ENCODE measurements around the gene HCAR1. TPM values are rescaled to one million over a fixed set of nuclear protein-coding genes. Genes with fewer than 3 reads are reported as not detected.
"Not testable (repeated sequence)": the region's sequence is repeated elsewhere in the genome, so short reads cannot be mapped to it uniquely, and the experiment has no call there.

HCAR1 gene
- total and polyA plus RNA-seq, 3 donors from 2014 or later, result 0.79 to 1.0 (median 0.87) TPM

- TF ChIP-seq POLR2A (IDR thresholded peaks at IDR 0.05) (no peak), CTCF (IDR thresholded peaks at IDR 0.05) (no peak)
- Histone ChIP-seq H3K36me3 (ENCODE audit: low read depth, missing control alignments) (no peaks in the 10 kb centered on the region), H3K4me1 (no peaks in the 10 kb centered on the region), H3K4me3 (no peak overlapping the region), H3K27ac (no peak overlapping the region), H3K9me3 (no peaks in the 10 kb centered on the region), H3K27me3 (no peaks in the 10 kb centered on the region)
- DNase-seq, result no peak
- intact Hi-C loops (cut with DNase I; ENCODE audit: low total_unique reads), result no loop called here
- 85 to 94% methylated on average over 11 of the region's 11 CpGs for WGBS, 2 donors
Measured at GRCh38 chr12:122721057-122721545, 9.5 kb downstream of the HCAR1 start.

- H3K9me3 ChIP-seq; intact Hi-C loops (cut with DNase I; ENCODE audit: low total_unique reads); H3K36me3 ChIP-seq (ENCODE audit: low read depth, missing control alignments); H3K27ac ChIP-seq; DNase-seq; H3K4me3 ChIP-seq; H3K27me3 ChIP-seq; H3K4me1 ChIP-seq: not testable (repeated sequence)
- WGBS, 2 donors, result 90 to 92% methylated on average over 9 to 10 of the region's 10 CpGs
Measured at GRCh38 chr12:122716658-122717057, 14.0 kb downstream of the HCAR1 start, which contains the start of gene HCAR3. Gene HCAR3 (minus strand): TSS chr12:122716811. CDS start chr12:122716737, 74 bp downstream.

- H3K27me3 ChIP-seq; DNase-seq; H3K4me3 ChIP-seq; intact Hi-C loops (cut with DNase I; ENCODE audit: low total_unique reads); H3K4me1 ChIP-seq; H3K36me3 ChIP-seq (ENCODE audit: low read depth, missing control alignments); H3K9me3 ChIP-seq; H3K27ac ChIP-seq: not testable (repeated sequence)
- 73 to 75% methylated on average over 6 of the region's 6 CpGs for WGBS, 2 donors
Measured at GRCh38 chr12:122715211-122715610, 15.4 kb downstream of the HCAR1 start.

GRCh38 chr12:122713491-122714188, 17.0 kb downstream of the HCAR1 start:
- intact Hi-C loops (cut with DNase I; ENCODE audit: low total_unique reads); H3K4me1 ChIP-seq; H3K27ac ChIP-seq; H3K36me3 ChIP-seq (ENCODE audit: low read depth, missing control alignments); DNase-seq; H3K9me3 ChIP-seq; H3K4me3 ChIP-seq; H3K27me3 ChIP-seq: not testable (repeated sequence)
- 73 to 79% methylated on average over 3 of the region's 10 CpGs for WGBS, 2 donors

- 57 to 86% methylated on average over 1 of the region's 1 CpG for WGBS, 2 donors
- H3K4me1 ChIP-seq, result not testable (repeated sequence)
Measured at GRCh38 chr12:122711266-122711665, 19.4 kb downstream of the HCAR1 start.

GRCh38 chr12:122710341-122710740, 20.3 kb downstream of the HCAR1 start:
- WGBS, 2 donors, result 86 to 98% methylated on average over 2 of the region's 2 CpGs
- intact Hi-C loops (cut with DNase I; ENCODE audit: low total_unique reads); H3K36me3 ChIP-seq (ENCODE audit: low read depth, missing control alignments); H3K4me3 ChIP-seq; DNase-seq; H3K27ac ChIP-seq; H3K4me1 ChIP-seq; H3K9me3 ChIP-seq; H3K27me3 ChIP-seq: not testable (repeated sequence)

More at GRCh38 chr12:122711266-122711665, 19.4 kb downstream of the HCAR1 start:
- H3K4me3 ChIP-seq; H3K9me3 ChIP-seq; H3K27ac ChIP-seq; H3K27me3 ChIP-seq; intact Hi-C loops (cut with DNase I; ENCODE audit: low total_unique reads); DNase-seq; H3K36me3 ChIP-seq (ENCODE audit: low read depth, missing control alignments): not testable (repeated sequence)

GRCh38 chr12:122709287-122709686, 21.4 kb downstream of the HCAR1 start:
- H3K9me3 ChIP-seq; H3K4me1 ChIP-seq; H3K4me3 ChIP-seq; H3K27ac ChIP-seq; DNase-seq; intact Hi-C loops (cut with DNase I; ENCODE audit: low total_unique reads); H3K27me3 ChIP-seq; H3K36me3 ChIP-seq (ENCODE audit: low read depth, missing control alignments): not testable (repeated sequence)
- no CpG with 5 or more reads among the region's 3 CpGs for WGBS, 2 donors

GRCh38 chr12:122703841-122704240, 26.8 kb downstream of the HCAR1 start:
- intact Hi-C loops (cut with DNase I; ENCODE audit: low total_unique reads); H3K4me1 ChIP-seq; H3K4me3 ChIP-seq; H3K27me3 ChIP-seq; H3K9me3 ChIP-seq; H3K27ac ChIP-seq; DNase-seq; H3K36me3 ChIP-seq (ENCODE audit: low read depth, missing control alignments): not testable (repeated sequence)
- WGBS, 2 donors, result 91 to 94% methylated on average over 3 of the region's 3 CpGs

- H3K27me3 ChIP-seq; intact Hi-C loops (cut with DNase I; ENCODE audit: low total_unique reads); DNase-seq; H3K4me3 ChIP-seq; H3K4me1 ChIP-seq; H3K27ac ChIP-seq; H3K36me3 ChIP-seq (ENCODE audit: low read depth, missing control alignments); H3K9me3 ChIP-seq: not testable (repeated sequence)
- 86 to 92% methylated on average over 17 to 22 of the region's 22 CpGs for WGBS, 2 donors
Measured at GRCh38 chr12:122702890-122703611, 27.6 kb downstream of the HCAR1 start, which contains the start of gene HCAR2. Gene HCAR2 (minus strand): TSS chr12:122703357. CDS start chr12:122703283, 74 bp downstream.

GRCh38 chr12:122701481-122701880, 29.2 kb downstream of the HCAR1 start:
- 66 to 70% methylated on average over 4 of the region's 4 CpGs for WGBS, 2 donors
- H3K36me3 ChIP-seq (ENCODE audit: low read depth, missing control alignments); H3K27ac ChIP-seq; intact Hi-C loops (cut with DNase I; ENCODE audit: low total_unique reads); H3K4me1 ChIP-seq; H3K4me3 ChIP-seq; H3K9me3 ChIP-seq; H3K27me3 ChIP-seq; DNase-seq: not testable (repeated sequence)

Data from testis (tissue), 3 donors.